Testis (tissue), 2 donors: ENCODE results near the gene ESCO1.

ENCODE experiments used
- POLR2A ChIP-seq: fragments of 450-650 bp; IDR thresholded peaks from one replicate; pipeline ENCODE4 v1.6.1; 2017; ENCODE audit warnings: antibody characterized with exemption, mild to moderate bottlenecking, moderate library complexity
- TF ChIP-seq, protein P1 (sequence below), 3 experiments: fragments of 450-650 bp in 2 of 3; fragments of 200-600 bp in 1 of 3; sonication (generic) in 1 of 3; IDR thresholded peaks; one replicate each; pipeline ENCODE4 v1.5.1; 2016 to 2019; ENCODE audit warnings: antibody characterized with exemption in 3 of 3, mild to moderate bottlenecking in 2 of 3, moderate library complexity in 1 of 3

- TF ChIP-seq, protein P1, sequence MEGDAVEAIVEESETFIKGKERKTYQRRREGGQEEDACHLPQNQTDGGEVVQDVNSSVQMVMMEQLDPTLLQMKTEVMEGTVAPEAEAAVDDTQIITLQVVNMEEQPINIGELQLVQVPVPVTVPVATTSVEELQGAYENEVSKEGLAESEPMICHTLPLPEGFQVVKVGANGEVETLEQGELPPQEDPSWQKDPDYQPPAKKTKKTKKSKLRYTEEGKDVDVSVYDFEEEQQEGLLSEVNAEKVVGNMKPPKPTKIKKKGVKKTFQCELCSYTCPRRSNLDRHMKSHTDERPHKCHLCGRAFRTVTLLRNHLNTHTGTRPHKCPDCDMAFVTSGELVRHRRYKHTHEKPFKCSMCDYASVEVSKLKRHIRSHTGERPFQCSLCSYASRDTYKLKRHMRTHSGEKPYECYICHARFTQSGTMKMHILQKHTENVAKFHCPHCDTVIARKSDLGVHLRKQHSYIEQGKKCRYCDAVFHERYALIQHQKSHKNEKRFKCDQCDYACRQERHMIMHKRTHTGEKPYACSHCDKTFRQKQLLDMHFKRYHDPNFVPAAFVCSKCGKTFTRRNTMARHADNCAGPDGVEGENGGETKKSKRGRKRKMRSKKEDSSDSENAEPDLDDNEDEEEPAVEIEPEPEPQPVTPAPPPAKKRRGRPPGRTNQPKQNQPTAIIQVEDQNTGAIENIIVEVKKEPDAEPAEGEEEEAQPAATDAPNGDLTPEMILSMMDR (IDR thresholded peaks at IDR 0.05): no peak
- TF ChIP-seq POLR2A: no peak
Observed at GRCh38 chr18:21550510-21550970, 50.0 kb downstream of the ESCO1 start.
